Left forelimb (tissue), 1 donor: ENCODE results near the gene JAKMIP3.

Source experiments
- DNase-seq: peaks from one replicate; pipeline ENCODE4 v3.0.0-alpha.2; 2018; ENCODE audit warnings: low spot score

Gene JAKMIP3

GRCh38 chr10:132097609-132098377, 32.0 kb downstream of the JAKMIP3 start:
- DNase-seq = peak; percentile 17

DNA sequence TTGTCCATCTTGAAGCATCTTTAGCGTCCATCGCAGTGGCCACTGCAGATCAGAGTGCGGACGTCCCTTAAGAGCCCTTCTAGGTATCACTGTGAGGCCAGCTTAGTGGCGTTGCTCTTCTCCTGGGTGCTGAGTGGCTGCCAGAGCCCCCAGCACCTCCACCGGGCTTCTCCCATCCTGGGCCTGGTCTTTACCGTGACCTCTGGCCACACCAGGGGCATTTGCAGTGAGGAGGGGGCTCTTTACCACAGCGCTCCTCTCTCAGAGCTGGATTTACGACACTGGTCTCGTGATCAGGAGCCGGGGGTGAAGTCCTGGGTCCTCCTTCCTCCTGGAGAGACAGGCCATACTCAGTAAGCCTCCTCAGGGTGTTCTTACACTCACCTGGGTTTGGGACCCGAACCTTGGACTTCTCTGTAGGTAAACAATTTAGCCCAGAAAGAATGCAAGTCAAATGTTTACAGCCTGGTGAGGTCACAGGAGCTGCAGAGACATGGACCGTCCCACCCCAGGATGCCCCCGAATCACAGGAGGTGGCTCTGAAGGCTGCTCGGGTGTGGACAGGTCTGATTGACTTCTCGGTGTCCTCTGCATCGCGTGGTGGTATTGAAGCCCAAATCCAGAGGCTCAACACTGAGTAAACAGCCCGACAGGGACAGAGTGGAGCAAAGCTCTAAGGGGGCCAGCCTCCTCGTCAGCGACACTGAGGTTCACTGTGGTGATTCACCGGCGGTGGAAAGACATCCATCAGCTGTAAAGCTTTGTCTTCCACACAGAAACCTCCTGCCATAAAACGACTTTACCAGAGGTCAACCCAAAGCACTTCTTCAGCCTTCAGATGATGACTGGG, 33.0 kb downstream of the JAKMIP3 start:
- peak; percentile 46 for DNase-seq

DNA sequence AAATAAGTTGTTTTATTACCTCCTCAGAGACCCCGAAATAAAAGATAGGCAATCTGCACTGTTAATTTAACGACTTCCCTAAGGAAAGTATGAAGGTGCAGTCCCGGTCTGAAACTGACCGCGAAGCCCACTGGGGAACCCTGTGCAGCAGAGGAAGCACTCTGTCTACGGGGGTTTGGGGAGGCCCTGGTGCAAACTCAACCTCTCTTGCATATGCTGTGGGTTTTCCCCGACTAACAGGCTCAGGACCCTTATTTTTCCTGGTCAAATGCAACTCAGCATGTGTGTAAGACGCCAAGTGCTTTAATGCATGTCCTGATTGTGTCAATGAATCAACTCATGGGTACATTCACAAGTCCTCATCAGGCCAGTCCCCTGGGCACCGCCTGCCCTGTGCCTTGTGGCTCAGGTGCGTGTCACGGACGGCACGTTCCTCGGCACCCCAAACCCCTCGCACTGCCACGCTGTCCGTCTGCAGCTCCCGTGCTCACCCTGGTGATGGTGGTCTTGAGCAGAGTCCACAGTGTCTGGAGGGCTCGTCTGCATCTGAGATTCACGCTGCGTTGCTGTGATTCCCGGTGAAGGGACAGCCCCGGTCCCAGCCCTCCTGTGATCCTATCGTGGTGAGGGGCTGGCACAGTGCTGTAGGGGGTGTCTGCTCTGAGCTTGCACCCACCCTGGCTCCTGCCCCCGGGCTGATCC, 33.8 kb downstream of the JAKMIP3 start:
- DNase-seq = peak; percentile 38

DNA sequence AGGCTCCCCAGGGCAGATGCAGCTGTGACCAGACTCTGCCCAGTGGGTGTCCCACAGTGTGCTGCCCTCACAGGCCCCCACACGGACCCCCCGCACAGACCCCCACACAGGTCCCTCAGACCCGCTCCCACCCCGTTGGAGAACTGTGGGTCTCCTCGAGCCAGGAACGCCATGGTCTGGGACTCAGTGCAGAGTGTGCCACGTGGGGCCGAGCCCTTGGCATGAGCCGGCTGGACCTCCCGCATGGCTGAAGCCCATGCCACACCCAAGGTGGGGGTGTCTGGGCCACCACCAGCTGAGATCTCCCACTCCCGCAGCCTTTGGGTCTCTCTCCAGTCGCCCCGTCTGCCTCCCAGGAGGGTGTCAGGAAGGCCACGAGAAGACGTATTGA, 34.3 kb downstream of the JAKMIP3 start:
- DNase-seq = peak; percentile 51

DNA sequence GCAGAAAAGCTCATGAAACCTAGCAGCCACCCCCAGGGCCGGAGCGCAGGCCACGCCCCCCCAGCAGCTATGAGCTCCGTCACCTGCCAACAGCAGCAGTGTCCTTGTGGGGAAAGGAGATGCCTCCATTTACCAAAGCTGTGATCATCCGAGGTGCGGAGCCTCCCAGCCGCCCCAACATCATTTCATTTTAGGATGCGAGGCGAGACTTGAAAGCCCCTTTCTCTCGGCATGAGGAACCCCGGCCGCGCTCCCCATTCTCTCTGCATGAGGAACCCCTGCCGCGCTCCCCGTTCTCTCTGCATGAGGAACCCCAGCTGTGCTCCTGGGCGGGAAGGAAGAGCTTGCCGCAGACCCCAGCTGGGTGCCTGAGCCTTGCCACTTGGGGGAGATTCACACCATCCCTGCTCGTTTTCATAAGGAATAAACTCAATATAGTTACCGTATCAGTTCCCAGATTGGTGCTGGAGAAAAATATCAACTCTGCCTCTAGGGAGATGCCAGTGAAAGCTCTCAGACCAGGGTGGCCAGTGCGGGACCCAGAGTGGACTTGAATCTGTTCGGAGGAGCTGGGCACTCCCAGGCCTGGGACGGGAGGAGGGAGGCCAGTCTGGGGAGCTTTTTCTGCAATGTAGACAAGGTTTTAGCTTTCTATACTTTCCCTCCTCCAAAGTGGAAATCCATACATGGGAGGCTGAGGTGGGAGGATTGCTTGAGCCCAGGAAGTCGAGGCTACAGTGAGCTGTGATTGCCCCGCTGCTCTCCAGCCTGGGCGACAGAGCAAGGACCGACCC, 35.0 kb downstream of the JAKMIP3 start:
- DNase-seq = peak; percentile 41

DNA sequence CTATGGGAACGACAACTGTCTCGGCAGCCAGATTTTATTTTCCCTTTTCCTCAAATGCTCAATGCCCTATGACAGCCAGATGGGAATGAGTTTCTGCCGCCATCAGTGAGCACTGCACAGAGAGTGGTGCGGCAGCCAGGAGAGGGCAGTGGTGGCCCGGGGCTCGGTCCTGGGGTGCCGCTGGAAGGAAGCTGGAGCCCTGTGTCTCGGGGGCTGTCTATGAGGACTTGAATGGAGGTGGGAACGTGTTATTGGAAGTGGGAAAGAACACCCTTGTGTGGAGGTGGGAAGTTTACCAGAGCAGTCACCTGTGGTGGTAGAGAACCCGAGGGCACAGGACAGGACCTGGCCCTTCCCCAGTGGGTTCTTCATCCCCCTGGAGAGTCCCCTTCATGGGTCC, 35.8 kb downstream of the JAKMIP3 start:
- DNase-seq = peak; percentile 20

- peak; percentile 55 for DNase-seq
Observed at GRCh38 chr10:132102071-132102716, 36.4 kb downstream of the JAKMIP3 start.

DNA sequence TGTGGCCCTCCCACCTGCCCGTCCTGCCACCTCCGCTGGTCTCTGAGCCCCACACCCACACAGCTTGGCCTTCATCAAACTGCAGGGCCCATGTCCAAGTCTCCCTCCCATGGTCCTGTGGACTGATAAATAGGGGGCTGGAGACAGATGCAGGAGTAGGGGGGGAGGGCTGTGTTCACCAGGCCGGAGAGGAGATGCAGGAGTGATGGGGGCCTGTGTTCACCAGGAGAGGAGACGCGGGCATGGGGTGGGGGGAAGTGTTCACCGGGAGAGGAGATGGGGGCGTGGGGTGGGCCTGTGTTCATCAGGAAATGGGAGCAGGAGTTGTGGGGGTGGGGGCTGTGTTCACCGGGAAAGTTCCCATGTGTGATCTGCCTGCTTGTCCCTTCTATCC, 37.0 kb downstream of the JAKMIP3 start:
- peak; percentile 48 for DNase-seq

DNA sequence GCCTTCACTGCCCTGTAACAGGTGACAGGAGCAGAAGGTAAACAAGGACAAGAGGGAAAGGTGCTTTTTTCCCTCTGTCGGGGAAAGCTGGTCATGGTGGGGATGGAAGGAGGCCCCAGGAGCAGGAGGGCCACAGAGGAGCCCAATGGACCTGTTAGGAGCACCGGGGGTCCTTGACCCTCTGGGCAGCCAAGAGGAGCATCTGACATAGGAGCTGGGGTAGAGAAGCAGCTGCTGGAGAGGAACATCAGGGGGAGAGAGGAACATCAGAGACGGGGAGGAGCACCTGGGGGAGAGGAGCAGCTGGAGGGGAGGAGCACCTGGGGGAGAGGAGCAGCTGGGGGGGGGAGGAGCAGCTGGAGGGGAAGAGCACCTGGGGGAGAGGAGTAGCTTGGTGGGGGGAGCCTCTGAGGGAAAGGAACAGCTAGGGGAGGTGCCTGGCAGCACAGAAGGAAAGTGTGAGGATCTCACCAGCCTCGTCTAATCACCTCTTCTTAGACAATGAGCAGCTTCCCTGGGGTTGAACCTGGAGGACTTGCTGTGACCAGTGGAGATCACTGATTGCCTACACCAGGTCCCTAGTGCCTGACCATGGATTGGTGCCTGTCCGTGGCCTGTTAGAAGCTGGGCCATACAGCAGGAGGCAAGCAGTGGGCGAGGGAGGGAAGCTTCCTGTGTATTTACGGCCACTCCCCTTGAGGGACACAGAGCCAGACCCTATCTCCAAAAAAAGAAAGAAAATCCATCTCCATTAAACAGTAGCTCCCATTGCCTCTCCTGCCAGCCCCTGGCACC, 37.6 kb downstream of the JAKMIP3 start:
- DNase-seq = peak; percentile 40

DNA sequence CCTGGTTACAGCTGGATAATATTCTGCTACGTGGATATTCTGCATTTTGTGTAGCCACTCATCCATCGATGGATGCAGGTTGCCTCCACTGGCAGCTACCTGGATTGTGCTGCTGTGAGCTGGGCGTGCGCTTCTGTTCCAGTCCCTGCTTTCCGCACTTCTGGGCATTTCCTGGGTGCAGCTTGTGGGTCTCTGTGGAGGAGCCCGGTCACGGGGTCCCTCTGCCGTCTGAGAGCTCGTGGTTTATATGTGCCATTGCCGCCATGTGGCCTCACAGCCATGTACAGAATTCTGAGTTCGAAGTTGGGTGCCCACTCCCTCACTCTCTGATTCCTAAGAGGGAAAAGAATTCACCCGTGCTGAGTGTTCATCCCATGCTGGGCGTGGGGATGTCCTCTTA, 38.3 kb downstream of the JAKMIP3 start:
- DNase-seq = no peak

DNA sequence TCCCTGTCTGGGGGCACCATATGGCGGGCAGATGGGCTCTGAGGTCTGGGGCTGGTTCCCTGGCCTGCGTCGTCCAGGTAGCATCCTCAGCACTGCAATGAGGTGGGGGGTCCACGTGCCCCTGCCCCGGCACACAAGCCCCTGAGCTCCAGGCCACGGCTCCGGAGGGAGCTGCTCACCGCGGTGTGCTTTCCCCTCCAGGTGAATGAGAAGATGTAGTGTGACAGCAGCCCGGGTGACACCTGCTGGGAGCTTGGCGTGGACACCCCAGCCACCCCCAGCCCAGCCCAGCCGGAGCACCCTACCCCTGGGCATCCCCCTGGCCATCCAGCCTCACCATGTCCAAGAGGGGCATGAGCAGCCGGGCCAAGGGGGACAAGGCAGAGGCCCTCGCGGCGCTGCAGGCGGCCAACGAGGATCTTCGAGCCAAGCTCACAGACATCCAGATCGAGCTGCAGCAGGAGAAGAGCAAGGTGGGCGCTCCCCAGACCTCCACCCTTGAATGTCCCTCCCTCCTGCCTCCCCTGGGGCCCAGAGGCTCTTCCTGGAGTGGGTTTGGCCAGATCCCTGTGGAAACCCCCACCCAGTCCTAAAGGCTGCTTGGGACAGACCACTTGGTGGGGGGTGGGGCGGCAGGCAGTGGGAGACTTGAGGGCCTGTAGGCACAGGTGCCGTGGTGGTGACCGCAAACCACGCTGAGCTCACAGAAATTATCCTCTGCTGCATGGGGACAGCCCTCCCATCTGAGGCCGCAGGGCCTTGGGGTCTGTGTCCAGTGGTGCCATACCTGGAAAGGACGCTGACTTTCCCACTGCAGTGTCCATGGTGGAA, 38.9 kb downstream of the JAKMIP3 start:
- DNase-seq = peak; percentile 55

GRCh38 chr10:132105302-132105995, 39.7 kb downstream of the JAKMIP3 start:
- DNase-seq = peak; percentile 37

GRCh38 chr10:132106431-132106830, 40.7 kb downstream of the JAKMIP3 start:
- DNase-seq = peak; percentile 5

DNA sequence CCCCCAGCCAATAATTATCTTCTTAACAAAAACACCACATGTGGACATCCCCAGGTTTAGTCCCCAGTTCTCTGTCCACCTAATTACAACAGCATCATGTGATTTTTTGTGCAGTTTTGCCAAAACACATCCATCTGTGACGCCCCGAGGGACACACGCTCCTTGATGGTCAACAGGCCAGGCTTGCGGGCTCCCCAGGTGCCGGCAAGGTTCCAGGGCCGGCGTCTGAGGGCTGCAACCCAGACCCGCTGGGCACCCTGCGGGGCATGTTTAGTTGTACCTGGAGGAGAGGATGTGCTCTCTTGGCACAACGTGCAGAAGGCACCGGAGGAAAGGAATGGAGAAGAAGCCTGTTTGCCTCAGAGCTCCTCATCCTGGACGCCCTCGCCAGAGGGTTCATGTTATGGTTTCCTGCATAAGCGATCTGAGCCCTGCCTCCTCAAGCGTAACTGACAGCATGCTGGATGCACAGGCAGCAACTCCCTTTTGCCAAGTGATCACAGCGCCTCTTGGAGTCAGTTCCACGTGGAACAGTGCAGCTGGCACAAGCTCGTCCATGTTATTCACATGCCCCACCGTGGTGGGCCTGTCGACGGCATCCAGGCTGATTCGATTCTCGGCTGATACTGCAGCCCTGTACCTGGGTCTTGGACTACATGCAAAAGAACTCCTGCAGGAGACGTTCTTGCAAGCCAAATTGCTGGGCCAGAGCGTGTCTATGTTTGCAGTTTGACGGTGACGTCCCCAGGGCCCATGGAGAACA, 41.6 kb downstream of the JAKMIP3 start:
- peak; percentile 65 for DNase-seq

- peak; percentile 51 for DNase-seq
Observed at GRCh38 chr10:132107949-132108877, 42.5 kb downstream of the JAKMIP3 start.

DNA sequence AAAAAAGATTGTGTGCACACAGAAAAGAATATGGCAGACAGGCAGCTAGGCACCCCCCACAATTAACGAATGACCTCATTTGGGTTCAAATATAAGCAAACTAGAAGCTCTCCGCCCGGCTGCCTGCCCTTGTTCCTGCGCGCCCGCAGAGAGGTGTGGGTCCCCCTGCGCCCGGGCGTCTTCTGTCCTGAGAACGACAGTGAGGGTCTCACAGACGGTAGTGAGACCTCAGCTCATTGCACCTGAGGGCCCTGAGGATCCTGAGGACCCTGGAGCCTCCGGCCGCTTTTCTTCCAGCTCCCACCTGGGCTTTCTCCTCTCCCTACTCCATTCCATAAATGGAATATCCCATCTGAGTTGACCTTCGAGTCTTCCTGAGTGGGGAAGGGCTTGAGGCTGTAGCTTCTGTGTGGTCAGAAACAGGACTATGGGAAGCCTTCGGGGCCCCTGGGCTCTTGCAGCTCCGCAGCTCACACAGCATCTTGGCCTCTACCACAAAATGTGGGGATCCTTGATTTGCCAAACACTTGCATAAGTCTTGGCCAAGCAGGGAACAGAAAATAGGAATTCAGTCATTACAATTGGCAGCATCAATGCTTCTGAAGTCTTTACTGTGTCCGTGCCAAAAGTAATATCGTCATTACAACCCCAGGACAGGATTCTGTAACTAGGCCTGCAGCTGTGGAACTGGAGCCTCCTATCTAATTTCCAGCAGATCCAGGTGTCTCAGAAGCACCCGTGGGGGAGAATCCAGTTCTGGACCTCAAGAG, 43.8 kb downstream of the JAKMIP3 start:
- DNase-seq = peak; percentile 67
